Measurements from ENCODE around the gene ZNF276. TPM values are rescaled to one million over a fixed set of nuclear protein-coding genes. Genes with fewer than 3 reads are reported as not detected.
"Not testable (repeated sequence)": the region's sequence is repeated elsewhere in the genome, so short reads cannot be mapped to it uniquely, and the experiment has no call there.

Gene ZNF276
- total RNA-seq, 2 experiments from 2014 or later, result 50.4 to 56.5 TPM

DNA sequence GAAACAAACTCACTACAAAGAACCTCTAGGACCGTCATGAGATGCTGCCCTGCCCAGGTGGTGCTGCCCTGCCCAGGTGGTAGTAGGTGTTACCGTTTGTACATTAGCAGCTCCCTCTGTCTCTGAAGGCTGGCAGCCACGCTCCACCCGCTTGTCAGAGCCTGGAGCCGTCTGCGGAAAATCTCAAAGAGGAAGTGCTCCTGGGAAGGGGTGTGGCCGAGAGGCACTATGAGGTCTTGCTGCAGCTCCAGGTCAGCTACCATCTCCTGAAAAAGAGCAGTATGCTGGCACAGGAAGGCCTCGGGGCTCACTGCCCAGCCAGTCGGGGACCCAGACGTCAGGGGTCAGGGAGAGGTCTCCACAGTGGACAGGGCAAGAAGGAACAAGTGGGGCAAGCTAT is 28.3 kb downstream of the ZNF276 start:
- ChIA-PET POLR2A (interaction anchor here (1.1 to 2.6 kb wide), 3 partner anchors 12 to 36 kb away, joined by 3 to 7 read pairs (median 5); no protein-coding TSS in a partner anchor), CTCF (interaction anchor here (0.8 to 1.2 kb wide), 3 partner anchors 44 to 112 kb away, joined by 3 to 5 read pairs (median 3); no protein-coding TSS in a partner anchor)
- DNase-seq, result no peak
- H3K4me3 Mint-ChIP-seq, result no peak overlapping the region
- H3K9me3 Mint-ChIP-seq, result no peaks in the 10 kb centered on the region
- H3K27ac Mint-ChIP-seq, result peak overlapping the region; percentile 21
- H3K27me3 Mint-ChIP-seq, result no peaks in the 10 kb centered on the region
- H3K36me3 Mint-ChIP-seq (ENCODE audit: low read depth), result peaks cover 50% of the 10 kb centered on the region
- H3K4me1 Mint-ChIP-seq, result peaks cover 6% of the 10 kb centered on the region

DNA sequence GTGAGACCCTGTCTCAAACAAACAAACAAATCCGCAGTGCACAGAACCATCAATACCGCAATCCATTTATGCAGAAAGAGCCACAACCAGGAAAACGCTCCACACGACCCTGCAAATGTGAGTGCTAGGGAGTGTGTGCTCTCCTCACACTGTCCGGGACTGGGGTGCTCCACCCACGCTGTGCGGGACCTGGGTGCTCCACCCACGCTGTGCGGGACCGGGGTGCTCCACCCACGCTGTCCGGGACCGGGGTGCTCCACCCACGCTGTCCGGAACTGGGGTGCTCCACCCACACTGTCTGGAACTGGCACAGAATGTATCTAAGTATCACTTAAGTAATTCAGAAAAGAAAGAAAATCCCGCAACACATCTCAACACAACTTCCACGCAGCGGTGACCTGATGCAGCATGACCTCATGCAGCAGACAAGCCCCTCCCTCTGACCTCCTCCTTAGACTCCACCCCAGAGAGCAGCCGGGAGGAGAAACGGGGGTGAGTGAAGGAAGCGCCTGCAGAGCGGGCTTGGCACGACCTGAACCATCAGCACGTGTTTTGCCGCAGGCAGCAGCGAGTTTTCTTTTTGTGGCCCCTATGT is 38.5 kb downstream of the ZNF276 start:
- H3K27me3 Mint-ChIP-seq, result no peaks in the 10 kb centered on the region
- H3K4me1 Mint-ChIP-seq, result peaks cover 45% of the 10 kb centered on the region
- peak overlapping the region; percentile 87 for H3K27ac Mint-ChIP-seq
- POLR2A ChIA-PET, result no interaction called here
- CTCF ChIA-PET, result interaction anchor here (1.0 kb wide), 1 partner anchor 101 kb away, joined by 5 read pairs; no protein-coding TSS in a partner anchor
- peaks cover 76% of the 10 kb centered on the region for H3K36me3 Mint-ChIP-seq (ENCODE audit: low read depth)
- no peaks in the 10 kb centered on the region for H3K9me3 Mint-ChIP-seq
- peak; percentile 43 for DNase-seq
- H3K4me3 Mint-ChIP-seq, result peak overlapping the region; percentile 21

DNA sequence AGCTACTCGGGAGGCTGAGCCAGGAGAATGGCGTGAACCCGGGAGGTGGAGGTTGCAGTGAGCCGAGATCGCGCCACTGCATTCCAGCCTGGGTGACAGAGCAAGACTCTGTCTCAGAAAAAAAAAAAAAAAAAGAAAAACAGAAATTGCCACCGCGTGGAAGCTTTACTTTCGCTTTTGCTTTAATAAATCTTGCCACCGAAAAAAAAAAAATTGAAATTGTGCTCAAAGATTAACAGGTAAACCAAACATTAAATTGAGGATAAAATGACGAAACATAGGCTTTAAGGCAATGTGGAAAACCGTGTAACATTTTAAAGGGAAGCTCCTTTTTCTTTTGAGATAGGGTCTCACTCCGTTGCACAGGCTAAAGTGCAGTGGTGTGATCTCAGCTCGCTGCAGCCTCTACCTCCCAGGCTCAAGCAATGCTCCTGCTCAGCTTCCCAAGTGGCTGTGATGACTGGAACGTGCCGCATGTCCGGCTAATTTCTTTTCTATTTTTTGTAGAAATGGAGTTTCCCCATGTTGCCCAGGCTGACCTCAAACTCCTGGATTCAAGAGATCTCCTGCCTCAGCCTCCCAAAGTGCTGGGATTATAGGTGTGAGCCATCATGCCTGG is 40.1 kb downstream of the ZNF276 start:
- peaks cover 54% of the 10 kb centered on the region for H3K4me1 Mint-ChIP-seq
- ChIA-PET POLR2A (interaction anchor here (0.6 to 2.5 kb wide), 13 partner anchors 9 to 135 kb away, joined by 3 to 15 read pairs (median 5); partner anchors contain the start of gene TCF25), CTCF (interaction anchor here (0.6 to 3.1 kb wide), 13 partner anchors 10 to 149 kb away, joined by 3 to 18 read pairs (median 6); partner anchors contain the start of gene SPATA2L)
- no peaks in the 10 kb centered on the region for H3K27me3 Mint-ChIP-seq
- no peaks in the 10 kb centered on the region for H3K9me3 Mint-ChIP-seq
- no peak for DNase-seq
- H3K36me3 Mint-ChIP-seq (ENCODE audit: low read depth), result peaks cover 75% of the 10 kb centered on the region
- H3K27ac Mint-ChIP-seq, result peak overlapping the region; percentile 87
- peak overlapping the region; percentile 76 for H3K4me3 Mint-ChIP-seq

DNA sequence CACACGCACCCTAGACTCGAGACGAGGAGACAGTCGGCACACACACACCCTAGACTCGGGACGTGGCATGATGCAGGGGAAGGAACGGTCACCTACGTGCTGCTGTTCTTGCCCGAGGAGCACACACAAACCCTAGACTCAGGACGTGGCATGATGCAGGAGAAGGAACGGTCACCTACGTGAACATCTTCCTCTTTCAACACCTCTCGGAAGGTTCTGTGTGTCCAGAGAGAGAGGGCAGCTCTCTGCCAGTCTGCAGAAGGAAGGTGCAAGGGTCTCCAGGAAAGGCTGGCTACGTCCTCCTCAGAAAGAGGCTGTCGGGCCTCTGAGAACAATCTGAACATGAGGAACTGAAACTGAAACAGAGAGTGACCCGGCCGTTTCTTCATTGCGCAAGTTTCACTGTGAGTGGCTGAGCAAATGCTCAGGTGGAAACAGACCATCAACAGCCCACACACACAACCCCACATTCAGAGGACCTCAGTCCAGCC is 43.4 kb downstream of the ZNF276 start:
- no peaks in the 10 kb centered on the region for H3K9me3 Mint-ChIP-seq
- H3K4me3 Mint-ChIP-seq, result peak overlapping the region; percentile 83
- ChIA-PET POLR2A (interaction anchor here (1.0 to 2.5 kb wide), 5 partner anchors 9 to 108 kb away, joined by 3 to 8 read pairs (median 5); partner anchors contain the start of gene TCF25), CTCF (interaction anchor here (1.2 kb wide), 2 partner anchors 59 to 64 kb away, joined by 3 to 8 read pairs; no protein-coding TSS in a partner anchor)
- peaks cover 51% of the 10 kb centered on the region for H3K4me1 Mint-ChIP-seq
- peak; percentile 75 for DNase-seq
- H3K27ac Mint-ChIP-seq, result peak overlapping the region; percentile 94
- no peaks in the 10 kb centered on the region for H3K27me3 Mint-ChIP-seq
- peaks cover 69% of the 10 kb centered on the region for H3K36me3 Mint-ChIP-seq (ENCODE audit: low read depth)

DNA sequence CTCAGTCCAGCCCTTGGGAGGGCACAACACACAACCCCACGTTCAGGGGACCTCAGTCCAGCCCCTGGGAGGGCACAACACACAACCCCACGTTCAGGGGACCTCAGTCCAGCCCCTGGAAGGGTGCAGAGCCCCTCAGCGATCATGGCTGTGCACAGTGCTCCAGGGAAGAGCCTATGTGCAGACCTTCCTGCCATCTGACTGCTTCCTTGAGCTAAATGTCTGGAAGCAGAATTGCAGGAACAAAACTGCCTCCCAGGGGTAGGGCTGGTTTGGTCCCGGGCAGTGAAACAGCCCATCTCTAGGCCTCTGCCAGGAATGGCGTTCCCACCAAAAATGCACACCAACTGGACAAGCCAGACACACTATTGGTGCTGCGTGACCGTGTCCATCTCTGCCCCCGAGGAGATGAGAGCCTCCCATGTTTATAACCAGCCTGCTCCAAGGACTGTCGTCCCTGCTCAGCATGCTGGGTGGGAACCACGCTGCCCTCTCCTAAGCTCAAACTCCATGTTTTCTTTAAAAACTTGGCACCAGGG is 44.0 kb downstream of the ZNF276 start:
- Mint-ChIP-seq H3K4me1 (peaks cover 45% of the 10 kb centered on the region), H3K36me3 (ENCODE audit: low read depth) (peaks cover 69% of the 10 kb centered on the region), H3K4me3 (peak overlapping the region; percentile 83), H3K27ac (peak overlapping the region; percentile 94), H3K27me3 (no peaks in the 10 kb centered on the region), H3K9me3 (no peaks in the 10 kb centered on the region)
- ChIA-PET CTCF (interaction anchor here (1.2 kb wide), 1 partner anchor 59 kb away, joined by 3 read pairs; no protein-coding TSS in a partner anchor), POLR2A (interaction anchor here (0.7 to 2.5 kb wide), 5 partner anchors 10 to 108 kb away, joined by 3 to 8 read pairs (median 4); partner anchors contain the start of gene TCF25)
- no peak for DNase-seq

DNA sequence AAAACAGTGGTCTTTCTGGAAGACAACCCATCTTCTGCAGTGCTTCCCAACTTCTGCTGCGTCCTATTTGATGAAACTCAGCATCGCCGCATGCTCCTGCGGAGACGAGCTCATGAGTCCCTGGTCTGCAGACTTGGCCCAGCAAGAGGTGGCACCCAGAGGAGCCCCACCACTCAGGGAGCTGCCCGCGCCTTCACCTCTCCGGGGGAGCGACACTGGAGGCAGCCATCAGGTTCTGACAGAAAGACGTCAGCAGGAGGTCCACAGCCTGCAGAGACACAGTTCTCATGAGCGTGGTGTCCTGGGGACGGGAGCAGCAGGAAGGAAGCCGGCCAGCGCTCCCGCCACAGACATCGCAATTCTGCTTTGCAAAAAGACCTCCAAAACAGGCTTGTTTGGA is 49.0 kb downstream of the ZNF276 start:
- H3K36me3 Mint-ChIP-seq (ENCODE audit: low read depth), result peaks cover 66% of the 10 kb centered on the region
- H3K9me3 Mint-ChIP-seq, result no peaks in the 10 kb centered on the region
- CTCF ChIA-PET, result no interaction called here

DNA sequence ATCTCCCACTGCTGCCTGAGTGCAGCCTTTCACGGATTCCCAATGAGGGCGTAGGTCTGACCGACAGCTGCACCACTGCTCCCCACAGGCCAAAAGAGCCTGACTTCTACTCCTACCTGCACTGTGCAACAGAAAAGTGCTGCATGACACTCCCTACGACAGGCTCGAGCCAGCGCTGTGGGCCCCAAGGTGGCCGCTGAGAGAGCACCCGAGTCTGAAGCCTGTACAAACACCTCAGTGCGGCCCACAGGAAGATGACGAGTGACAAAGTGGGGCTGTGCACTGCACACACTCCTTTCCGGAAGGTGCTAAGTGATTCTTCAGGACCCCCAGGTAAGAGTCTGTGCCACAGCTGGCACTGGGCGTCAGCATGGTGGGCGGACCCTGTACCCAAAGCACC is 53.9 kb downstream of the ZNF276 start:
- CTCF ChIA-PET, result interaction anchor here (0.7 to 1.7 kb wide), 4 partner anchors 13 to 88 kb away, joined by 3 to 5 read pairs (median 4); no protein-coding TSS in a partner anchor
- no peak overlapping the region for H3K4me3 Mint-ChIP-seq
- peaks cover 58% of the 10 kb centered on the region for H3K36me3 Mint-ChIP-seq (ENCODE audit: low read depth)
- POLR2A ChIA-PET, result interaction anchor here (1.3 kb wide), 1 partner anchor 12 kb away, joined by 3 read pairs; no protein-coding TSS in a partner anchor
- no peaks in the 10 kb centered on the region for H3K4me1 Mint-ChIP-seq
- no peaks in the 10 kb centered on the region for H3K27me3 Mint-ChIP-seq
- DNase-seq, result no peak
- H3K9me3 Mint-ChIP-seq, result no peaks in the 10 kb centered on the region
- no peak overlapping the region for H3K27ac Mint-ChIP-seq

More for the DNA sequence above, 49.0 kb downstream of the ZNF276 start:
- no peak overlapping the region for H3K27ac Mint-ChIP-seq
- POLR2A ChIA-PET, result interaction anchor here (1.3 to 2.1 kb wide), 2 partner anchors 9 to 28 kb away, joined by 4 read pairs; no protein-coding TSS in a partner anchor
- no peak for DNase-seq
- peaks cover 5% of the 10 kb centered on the region for H3K4me1 Mint-ChIP-seq
- no peaks in the 10 kb centered on the region for H3K27me3 Mint-ChIP-seq
- H3K4me3 Mint-ChIP-seq, result no peak overlapping the region

DNA sequence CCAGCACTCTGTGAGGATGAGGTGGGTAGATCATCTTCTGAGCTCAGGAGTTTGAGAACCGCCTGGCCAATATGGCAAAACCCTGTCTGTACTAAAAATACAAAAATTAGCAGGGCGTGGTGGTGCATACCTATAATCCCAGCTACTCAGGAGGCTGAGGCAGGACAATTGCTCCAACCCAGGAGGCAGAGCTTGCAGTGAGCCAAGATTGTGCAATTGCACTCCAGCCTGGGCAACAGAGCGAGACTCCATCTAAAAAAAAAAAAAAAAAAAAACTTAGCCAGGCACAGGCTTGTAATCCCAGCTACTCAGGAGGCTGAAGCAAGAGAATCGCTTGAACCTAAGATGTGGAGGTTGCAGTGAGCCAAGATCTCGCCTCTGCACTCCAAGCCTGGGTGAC is 56.9 kb downstream of the ZNF276 start:
- POLR2A ChIA-PET, H3K27ac Mint-ChIP-seq: not testable (repeated sequence)
- CTCF ChIA-PET, result interaction anchor here (0.7 to 0.9 kb wide), 3 partner anchors 79 to 121 kb away, joined by 3 to 5 read pairs (median 4); partner anchors contain the start of genes CHMP1A and SPATA33

DNA sequence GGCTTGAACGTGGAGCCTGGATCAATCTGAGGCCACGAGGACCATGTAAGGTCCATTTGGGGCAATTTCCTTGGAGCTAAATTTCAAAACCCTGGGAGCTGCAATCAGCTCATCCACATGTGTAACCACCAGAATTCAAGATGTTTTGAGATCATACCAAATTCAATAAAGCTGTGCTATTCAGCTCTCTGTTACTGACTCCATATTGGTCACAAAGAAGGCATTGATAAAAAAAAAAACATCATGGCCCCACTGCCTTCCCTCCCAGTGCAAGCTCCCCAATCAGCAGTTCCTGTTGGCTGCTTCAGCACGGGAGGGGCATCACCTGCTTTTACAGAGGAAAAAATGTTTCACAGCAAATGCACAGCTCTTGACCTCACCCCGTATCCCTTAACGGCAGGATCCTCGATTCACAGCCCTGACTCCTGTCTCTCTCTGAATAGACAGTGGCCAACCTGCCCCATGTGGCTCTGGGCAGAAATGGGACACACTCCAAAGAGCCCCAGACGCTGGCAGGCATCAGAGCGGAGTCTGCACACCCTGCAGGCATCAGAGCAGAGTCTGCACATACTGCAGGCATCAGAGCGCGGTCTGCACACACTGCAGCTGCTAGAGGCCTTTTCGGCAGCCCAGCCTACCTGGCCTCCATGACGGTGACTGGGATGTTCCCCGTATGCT is 58.0 kb downstream of the ZNF276 start:
- Mint-ChIP-seq H3K27me3 (no peaks in the 10 kb centered on the region), H3K9me3 (no peaks in the 10 kb centered on the region), H3K27ac (no peak overlapping the region), H3K36me3 (ENCODE audit: low read depth) (peaks cover 44% of the 10 kb centered on the region), H3K4me3 (no peak overlapping the region), H3K4me1 (peaks cover 2% of the 10 kb centered on the region)
- no peak for DNase-seq
- CTCF ChIA-PET, result interaction anchor here (0.9 kb wide), 1 partner anchor 81 kb away, joined by 4 read pairs; no protein-coding TSS in a partner anchor
- POLR2A ChIA-PET, result interaction anchor here (0.8 kb wide), 1 partner anchor 38 kb away, joined by 3 read pairs; no protein-coding TSS in a partner anchor

More for the DNA sequence above, 56.9 kb downstream of the ZNF276 start:
- H3K4me3 Mint-ChIP-seq, DNase-seq, H3K9me3 Mint-ChIP-seq, H3K27me3 Mint-ChIP-seq, H3K4me1 Mint-ChIP-seq: not testable (repeated sequence)
- H3K36me3 Mint-ChIP-seq (ENCODE audit: low read depth), result peaks cover 50% of the 10 kb centered on the region

DNA sequence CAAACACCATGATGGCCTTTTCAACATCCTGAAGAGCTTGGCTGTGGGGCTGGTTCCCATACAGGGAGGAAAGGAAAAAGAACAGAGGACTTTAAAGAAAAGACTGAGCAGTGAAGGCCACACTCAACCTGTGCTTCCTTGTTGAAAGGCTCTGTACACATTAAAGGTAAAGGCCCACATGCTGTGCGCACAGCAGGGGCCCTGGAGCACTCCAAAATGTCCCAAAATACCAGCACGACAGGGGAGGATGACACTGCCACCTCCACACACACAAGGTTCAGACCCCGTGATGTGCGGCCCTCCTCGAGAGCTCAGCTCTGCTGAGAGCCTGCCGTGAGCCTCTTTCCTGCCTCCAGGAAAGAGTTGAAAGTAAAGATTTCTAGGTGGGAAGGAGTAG is 58.6 kb downstream of the ZNF276 start:
- H3K27me3 Mint-ChIP-seq, result no peaks in the 10 kb centered on the region
- ChIA-PET CTCF (interaction anchor here (0.9 kb wide), 1 partner anchor 80 kb away, joined by 4 read pairs; no protein-coding TSS in a partner anchor), POLR2A (interaction anchor here (0.6 kb wide), 1 partner anchor 9 kb away, joined by 3 read pairs; no protein-coding TSS in a partner anchor)
- H3K27ac Mint-ChIP-seq, result no peak overlapping the region
- H3K9me3 Mint-ChIP-seq, result no peaks in the 10 kb centered on the region
- H3K36me3 Mint-ChIP-seq (ENCODE audit: low read depth), result peaks cover 49% of the 10 kb centered on the region
- H3K4me3 Mint-ChIP-seq, result no peak overlapping the region
- peaks cover 7% of the 10 kb centered on the region for H3K4me1 Mint-ChIP-seq
- no peak for DNase-seq

DNA sequence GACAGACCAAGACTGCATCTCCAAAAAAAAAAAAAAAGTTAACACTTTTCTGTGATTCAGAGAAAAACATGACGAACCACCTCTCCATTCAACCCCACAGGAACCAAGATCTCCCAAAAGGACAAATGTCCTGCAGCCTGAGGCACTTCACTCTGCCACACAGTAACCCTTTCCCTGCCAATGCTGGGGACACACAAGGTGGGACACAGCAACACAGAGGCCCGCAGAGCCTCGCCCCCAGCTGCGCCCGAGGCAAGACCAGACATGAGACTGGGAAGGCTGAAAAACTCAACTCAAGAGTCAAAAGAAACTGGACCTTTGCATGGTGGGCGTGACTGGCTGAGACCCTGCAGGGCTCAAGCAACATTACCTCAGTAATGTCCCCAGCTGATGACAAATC is 61.2 kb downstream of the ZNF276 start:
- ChIA-PET POLR2A (no interaction called here), CTCF (no interaction called here)
- Mint-ChIP-seq H3K4me1 (peaks cover 28% of the 10 kb centered on the region), H3K9me3 (no peaks in the 10 kb centered on the region), H3K4me3 (no peak overlapping the region), H3K36me3 (ENCODE audit: low read depth) (peaks cover 61% of the 10 kb centered on the region), H3K27ac (no peak overlapping the region), H3K27me3 (no peaks in the 10 kb centered on the region)
- no peak for DNase-seq

DNA sequence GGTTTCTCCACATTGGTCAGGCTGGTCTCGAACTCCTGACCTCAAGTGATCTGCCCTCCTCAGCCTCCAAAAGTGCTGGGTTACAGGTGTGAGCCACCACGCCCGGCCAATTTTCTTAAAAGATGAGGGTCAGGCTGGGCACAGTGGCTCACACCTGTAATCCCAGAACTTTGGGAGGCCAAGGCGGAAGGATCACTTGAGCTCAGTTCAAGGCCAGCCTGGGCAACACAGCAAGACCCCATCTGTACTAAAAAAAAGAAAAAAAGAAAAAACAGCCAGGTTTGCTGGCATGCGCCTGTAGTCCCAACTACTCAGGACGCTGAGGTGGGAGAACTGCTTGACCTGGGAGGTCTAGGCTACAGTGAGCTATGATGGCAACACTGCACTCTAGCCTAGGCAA is 62.6 kb downstream of the ZNF276 start:
- H3K27ac Mint-ChIP-seq, H3K9me3 Mint-ChIP-seq, H3K4me3 Mint-ChIP-seq, H3K27me3 Mint-ChIP-seq, DNase-seq: not testable (repeated sequence)
- CTCF ChIA-PET, result interaction anchor here (2.5 kb wide), 1 partner anchor 77 kb away, joined by 12 read pairs; no protein-coding TSS in a partner anchor
- POLR2A ChIA-PET, result interaction anchor here (0.7 to 1.0 kb wide), 3 partner anchors 19 to 143 kb away, joined by 3 read pairs; no protein-coding TSS in a partner anchor
- H3K4me1 Mint-ChIP-seq, result peaks cover 28% of the 10 kb centered on the region
- H3K36me3 Mint-ChIP-seq (ENCODE audit: low read depth), result peaks cover 60% of the 10 kb centered on the region
